CD4-positive, alpha-beta T cell treated with Interleukin-6 for 4 hours (primary cell): ENCODE measurements around the gene CASKIN1.
"Not testable (repeated sequence)": the region's sequence is repeated elsewhere in the genome, so short reads cannot be mapped to it uniquely, and the experiment has no call there.

Experiments
- DNase-seq: peaks from one replicate; pipeline ENCODE4 v3.0.0-alpha.2; 2020; ENCODE audit warnings: mixed read lengths

Gene CASKIN1

GRCh38 chr16:2196162-2196980, at the start of gene CASKIN1:
TSS of gene CASKIN1 (minus strand) at chr16:2196605. CDS start at chr16:2196432, 173 bp downstream.
- peak; percentile 18 for DNase-seq

GRCh38 chr16:2244926-2245795, 48.8 kb upstream of the CASKIN1 start:
- no peak for DNase-seq

- DNase-seq = no peak
These were observed 47.9 kb upstream of the CASKIN1 start for GRCh38 chr16:2244301-2244700.

- no peak for DNase-seq
These were observed 47.4 kb upstream of the CASKIN1 start for GRCh38 chr16:2243781-2244180.

- no peak for DNase-seq
These were observed 46.7 kb upstream of the CASKIN1 start for GRCh38 chr16:2243031-2243528.

GRCh38 chr16:2242598-2242997, 46.2 kb upstream of the CASKIN1 start:
- DNase-seq = no peak

- not testable (repeated sequence) for DNase-seq
These were observed 43.9 kb upstream of the CASKIN1 start for GRCh38 chr16:2240331-2240730.

- no peak for DNase-seq
These were observed 42.7 kb upstream of the CASKIN1 start for GRCh38 chr16:2238838-2239675.

- DNase-seq = no peak
These were observed 41.9 kb upstream of the CASKIN1 start for GRCh38 chr16:2238150-2238837.

GRCh38 chr16:2237493-2238149, 41.2 kb upstream of the CASKIN1 start:
- DNase-seq = no peak

GRCh38 chr16:2237102-2237482, 40.7 kb upstream of the CASKIN1 start:
- DNase-seq = no peak

GRCh38 chr16:2236337-2237101, 40.1 kb upstream of the CASKIN1 start, which contains the start of gene DNASE1L2:
TSS of gene DNASE1L2 (plus strand) at chr16:2236444. CDS start at chr16:2236817, 373 bp downstream.
- DNase-seq = no peak

- no peak for DNase-seq
These were observed 39.4 kb upstream of the CASKIN1 start for GRCh38 chr16:2235695-2236336.

GRCh38 chr16:2235234-2235651, 38.8 kb upstream of the CASKIN1 start:
- no peak for DNase-seq

GRCh38 chr16:2234813-2235170, 38.4 kb upstream of the CASKIN1 start:
- peak; percentile 0 for DNase-seq

- no peak for DNase-seq
These were observed 37.7 kb upstream of the CASKIN1 start for GRCh38 chr16:2233872-2234812.

- no peak for DNase-seq
These were observed 36.8 kb upstream of the CASKIN1 start for GRCh38 chr16:2233046-2233775.
